Ovary (tissue), 9 donors: ENCODE measurements around the gene CMTM3. TPM values are rescaled to one million over a fixed set of nuclear protein-coding genes. Genes with fewer than 3 reads are reported as not detected.
"Not testable (repeated sequence)": the region's sequence is repeated elsewhere in the genome, so short reads cannot be mapped to it uniquely, and the experiment has no call there.

ENCODE experiments used
- DNase-seq, 5 donors: peaks; one replicate each; pipeline ENCODE4 v3.0.0-alpha.2; 2019 to 2020
- H3K27ac ChIP-seq, 2 donors: fragments of 200-600 bp; one replicate each; pipeline versions ENCODE4 v1.5.1 to v1.8.0; 2019 to 2022
- H3K27me3 ChIP-seq: fragments of 200-600 bp; one replicate; pipeline ENCODE4 v1.8.0; 2022
- H3K36me3 ChIP-seq: fragments of 200-600 bp; sonication (generic); one replicate; pipeline ENCODE4 v1.5.1; 2019
- H3K4me1 ChIP-seq: one replicate; pipeline ENCODE4 v1.8.1; 2013; ENCODE audit warnings: mild to moderate bottlenecking, moderate library complexity; ENCODE audit not compliant: insufficient read depth
- H3K4me3 ChIP-seq: fragments of 200-600 bp; sonication (generic); one replicate; pipeline ENCODE4 v1.5.1; 2017
- H3K9me3 ChIP-seq, 2 donors: fragments of 200-600 bp in 1 of 2; sonication (generic) in 1 of 2; one replicate each; pipeline versions ENCODE4 v1.5.1 to v1.8.1; 2013 to 2019; ENCODE audit warnings: mild to moderate bottlenecking in 1 of 2, moderate library complexity in 1 of 2
- EP300 ChIP-seq: sonication (generic); formaldehyde crosslinking; IDR thresholded peaks from one replicate; pipeline ENCODE4 v1.6.1; 2017; ENCODE audit warnings: antibody characterized with exemption
- POLR2A ChIP-seq: fragments of 450-650 bp; IDR thresholded peaks from one replicate; pipeline ENCODE4 v1.6.1; 2017; ENCODE audit warnings: antibody characterized with exemption, mild to moderate bottlenecking, moderate library complexity
- WGBS, 3 donors: extraction: QIAGEN DNeasy Blood & Tissue Kit in 1 of 3; methylation state at CpG; one replicate each; pipeline versions ENCODE4 v1.1.5 to v1.1.7; 2013 to 2017; 5-methylcytosine and 5-hydroxymethylcytosine counted together
- intact Hi-C, 4 donors: fragments of 100-400 bp; cut with DNase I; formaldehyde crosslinking; loops; one replicate each; pipeline versions ENCODE4 v1.11.0 to v1.15.1; 2022 to 2023
- polyA plus RNA-seq, 2 donors: library from polyadenylated mRNA; stranded (reverse); fragments of 200-250 nt in 1 of 2; fragments of 350-450 nt in 1 of 2; fragmentation: Illumina TruSeq in 1 of 2; extraction: RNeasy Lipid Tissue Mini Kit (QIAGEN cat#74804) in 1 of 2; gene quantifications; one replicate each; pipeline ENCODE4 v1.2.3, GENCODE V29; 2013 to 2014
- total RNA-seq, 7 donors: library from RNA; depleted of rRNA in 2 of 7; stranded (reverse); fragments of >200 nt in 2 of 7; fragmentation: NEBNext Ultra II Directional in 3 of 7; extraction: Animal tissue kit (Norgen Biotek cat#: 25700) in 3 of 7; gene quantifications; one replicate each; pipeline versions ENCODE4 v1.1.0 to v1.2.4, GENCODE V29; 2016 to 2023
- TF ChIP-seq, protein P1 (sequence below), 3 donors: fragments of 450-650 bp in 2 of 3; fragments of 200-600 bp in 1 of 3; IDR thresholded peaks; one replicate each; pipeline versions ENCODE4 v1.5.1 to v1.8.0; 2016 to 2022; ENCODE audit warnings: antibody characterized with exemption in 3 of 3, mild to moderate bottlenecking in 1 of 3
- donor health status: DM: no; HTN: no; CAD: no; lungs with moderate emphysema.
- donor health status: DM: no; HTN: no; CAD: no.
- donor health status: Bipolar disorder and iron deficiency.
- donor health status: DM: yes; HTN: yes; CAD: no.
- donor health status: DM: no; HTN: no; CAD: no.
- donor health status: DM: yes; HTN: yes; CAD: no.

CMTM3 gene
- total and polyA plus RNA-seq, 9 donors = 22.9 to 60.5 (median 43.2) TPM

DNA sequence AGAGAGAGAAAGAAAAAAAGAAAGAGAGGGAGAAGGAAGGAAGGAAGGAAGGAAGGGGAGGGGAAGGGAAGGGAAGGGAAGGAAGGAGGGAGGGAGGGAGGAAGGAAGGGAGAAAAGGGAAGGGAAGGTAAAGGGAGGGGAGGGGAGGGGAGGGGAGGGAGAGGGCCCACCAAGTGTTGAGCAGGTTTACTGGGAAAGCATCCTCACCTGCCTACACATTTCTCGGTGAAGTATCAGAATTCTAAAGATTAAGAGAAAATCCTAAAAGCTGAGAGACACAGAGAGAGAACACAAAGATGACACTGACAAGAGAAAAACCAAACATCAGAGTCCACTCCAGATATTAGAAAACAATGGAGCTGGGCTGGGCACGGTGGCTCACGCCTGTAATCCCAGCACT lies 12.3 kb upstream of the CMTM3 start:
- 80 to 91% (median 81%) methylated on average over 3 of the region's 3 CpGs for WGBS, 3 donors
- Histone ChIP-seq H3K27ac (no peak overlapping the region), H3K36me3 (no peaks in the 10 kb centered on the region), H3K4me1 (no peaks in the 10 kb centered on the region), H3K9me3 (no peaks in the 10 kb centered on the region), H3K27me3 (no peaks in the 10 kb centered on the region), H3K4me3 (no peak overlapping the region)
- intact Hi-C loops = no loop called here
- no peak for DNase-seq
- TF ChIP-seq, protein P1, sequence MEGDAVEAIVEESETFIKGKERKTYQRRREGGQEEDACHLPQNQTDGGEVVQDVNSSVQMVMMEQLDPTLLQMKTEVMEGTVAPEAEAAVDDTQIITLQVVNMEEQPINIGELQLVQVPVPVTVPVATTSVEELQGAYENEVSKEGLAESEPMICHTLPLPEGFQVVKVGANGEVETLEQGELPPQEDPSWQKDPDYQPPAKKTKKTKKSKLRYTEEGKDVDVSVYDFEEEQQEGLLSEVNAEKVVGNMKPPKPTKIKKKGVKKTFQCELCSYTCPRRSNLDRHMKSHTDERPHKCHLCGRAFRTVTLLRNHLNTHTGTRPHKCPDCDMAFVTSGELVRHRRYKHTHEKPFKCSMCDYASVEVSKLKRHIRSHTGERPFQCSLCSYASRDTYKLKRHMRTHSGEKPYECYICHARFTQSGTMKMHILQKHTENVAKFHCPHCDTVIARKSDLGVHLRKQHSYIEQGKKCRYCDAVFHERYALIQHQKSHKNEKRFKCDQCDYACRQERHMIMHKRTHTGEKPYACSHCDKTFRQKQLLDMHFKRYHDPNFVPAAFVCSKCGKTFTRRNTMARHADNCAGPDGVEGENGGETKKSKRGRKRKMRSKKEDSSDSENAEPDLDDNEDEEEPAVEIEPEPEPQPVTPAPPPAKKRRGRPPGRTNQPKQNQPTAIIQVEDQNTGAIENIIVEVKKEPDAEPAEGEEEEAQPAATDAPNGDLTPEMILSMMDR (IDR thresholded peaks at IDR 0.05) = no peak
- TF ChIP-seq EP300 = no peak
- TF ChIP-seq POLR2A = no peak

DNA sequence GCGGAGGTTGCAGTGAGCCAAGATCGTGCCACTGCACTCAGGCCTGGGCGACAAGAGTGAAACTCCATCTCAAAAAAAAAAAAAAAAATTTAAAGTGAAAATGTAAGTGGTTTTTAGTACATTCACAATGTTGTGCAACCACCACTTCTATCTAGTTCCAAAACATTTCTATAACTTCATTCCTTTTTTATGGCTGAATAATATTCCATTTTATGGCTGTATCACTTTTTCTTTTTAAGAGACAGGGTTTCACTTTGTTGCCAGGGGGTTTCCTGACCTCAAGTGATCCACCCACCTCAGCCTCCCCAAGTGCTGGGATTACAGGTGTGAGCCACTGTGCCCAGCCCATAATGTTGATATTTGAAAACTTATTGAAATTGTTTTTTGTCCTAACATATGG lies 11.7 kb upstream of the CMTM3 start:
- DNase-seq = no peak
- Histone ChIP-seq H3K4me1 (no peaks in the 10 kb centered on the region), H3K9me3 (no peaks in the 10 kb centered on the region), H3K27ac (no peak overlapping the region), H3K27me3 (no peaks in the 10 kb centered on the region), H3K4me3 (no peak overlapping the region), H3K36me3 (no peaks in the 10 kb centered on the region)
- 95 to 98% (median 97%) methylated on average over 3 of the region's 3 CpGs for WGBS, 3 donors
- TF ChIP-seq POLR2A (no peak), EP300 (no peak)
- TF ChIP-seq, protein P1 (IDR thresholded peaks at IDR 0.05) = no peak
- intact Hi-C loops = no loop called here

DNA sequence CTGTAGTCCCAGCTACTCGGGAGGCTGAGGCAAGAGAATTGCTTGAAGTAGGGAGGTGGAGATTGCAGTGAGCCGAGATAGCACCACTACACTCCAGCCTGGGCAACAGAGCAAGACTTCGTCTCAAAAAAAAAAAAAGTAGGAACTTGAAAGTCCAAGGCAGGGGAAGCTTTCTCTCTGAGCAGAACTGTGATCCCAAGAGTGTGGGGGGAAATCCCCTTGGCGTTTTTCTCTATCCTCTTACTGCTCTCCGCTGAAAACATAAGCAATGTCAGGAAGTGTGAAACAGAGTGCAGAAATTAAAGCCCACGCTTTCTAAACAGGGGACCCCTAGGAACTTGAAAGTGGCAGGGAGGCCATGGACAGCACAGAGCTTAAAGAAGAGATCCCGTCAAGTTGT lies 9.8 kb upstream of the CMTM3 start:
- 73 to 77% (median 77%) methylated on average over 7 of the region's 7 CpGs for WGBS, 3 donors
- Histone ChIP-seq H3K27me3 (no peaks in the 10 kb centered on the region), H3K4me3 (no peak overlapping the region), H3K36me3 (no peaks in the 10 kb centered on the region), H3K4me1 (no peaks in the 10 kb centered on the region), H3K27ac (no peak overlapping the region), H3K9me3 (no peaks in the 10 kb centered on the region)
- intact Hi-C loops = no loop called here
- TF ChIP-seq POLR2A (no peak), EP300 (no peak)
- TF ChIP-seq, protein P1 (IDR thresholded peaks at IDR 0.05) = no peak
- no peak for DNase-seq

DNA sequence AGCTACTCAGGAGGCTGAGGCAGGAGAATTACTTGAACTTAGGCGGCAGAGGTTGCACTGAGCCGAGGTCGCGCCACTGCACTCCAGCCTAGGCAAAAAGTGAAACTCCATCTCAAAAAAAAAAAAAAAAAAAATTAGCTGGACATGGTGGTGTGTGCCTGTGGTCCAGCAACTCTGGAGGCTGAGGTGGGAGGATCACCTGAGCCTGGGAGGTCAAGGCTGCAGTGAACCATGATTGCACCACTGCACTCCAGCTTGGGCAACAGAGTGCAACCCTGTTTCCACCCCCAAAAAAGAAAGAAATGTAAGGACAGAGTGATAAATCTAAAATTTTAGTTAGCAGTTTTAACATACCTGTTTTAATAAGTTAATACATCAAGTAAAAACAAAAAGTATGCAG lies 7.9 kb upstream of the CMTM3 start:
- H3K36me3 ChIP-seq, intact Hi-C loops, H3K4me1 ChIP-seq, H3K9me3 ChIP-seq, DNase-seq, H3K4me3 ChIP-seq, H3K27ac ChIP-seq, H3K27me3 ChIP-seq: not testable (repeated sequence)
- WGBS, 3 donors = 97 to 100% (median 97%) methylated on average over 4 of the region's 4 CpGs

DNA sequence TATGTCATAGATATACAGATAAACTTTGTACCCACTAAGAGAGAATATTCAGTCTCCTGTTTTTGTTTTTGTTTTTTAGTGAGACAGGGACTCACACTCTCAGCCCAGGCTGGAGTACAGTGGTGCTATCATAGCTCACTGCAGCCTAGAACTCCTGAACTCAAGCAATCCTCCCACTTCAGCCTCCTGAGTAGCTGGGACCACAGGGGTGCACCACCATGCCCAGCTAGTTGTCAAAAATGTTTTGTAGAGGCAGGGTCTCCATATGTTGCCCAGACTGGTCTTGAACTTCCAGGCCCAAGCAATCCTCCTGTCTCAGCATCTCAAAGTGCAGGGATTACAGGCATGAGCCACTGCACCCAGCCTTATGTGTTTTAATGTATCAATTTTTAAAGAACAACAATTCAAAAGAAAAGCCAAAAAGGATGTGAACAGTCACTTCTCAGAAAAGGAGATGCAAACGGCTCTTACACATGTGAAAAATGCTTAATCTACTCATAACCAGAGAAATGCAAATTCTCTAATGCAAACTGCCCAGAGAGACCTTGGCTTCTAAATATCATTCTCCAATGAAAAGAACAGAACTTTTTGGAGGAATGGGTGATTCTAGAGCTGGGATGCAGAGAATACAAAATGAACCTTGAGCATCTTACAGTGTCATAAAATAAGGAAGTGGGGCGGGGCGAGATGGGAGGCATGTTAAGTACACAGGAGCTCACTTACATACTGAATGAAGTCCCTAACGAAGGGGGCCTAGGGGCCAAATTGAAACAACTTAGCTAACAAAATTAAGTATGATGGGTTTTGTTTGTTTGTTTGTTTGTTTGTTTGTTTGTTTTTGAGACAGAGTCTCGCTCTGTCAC lies 7.3 kb upstream of the CMTM3 start:
- TF ChIP-seq EP300 (no peak), POLR2A (no peak)
- TF ChIP-seq, protein P1 (IDR thresholded peaks at IDR 0.05) = no peak
- no peak overlapping the region for H3K4me3 ChIP-seq
- 79 to 85% (median 85%) methylated on average over 5 of the region's 5 CpGs for WGBS, 3 donors
- H3K4me1 ChIP-seq = no peaks in the 10 kb centered on the region
- intact Hi-C loops = no loop called here
- no peak overlapping the region for H3K27ac ChIP-seq
- no peaks in the 10 kb centered on the region for H3K27me3 ChIP-seq
- DNase-seq = no peak
- no peaks in the 10 kb centered on the region for H3K36me3 ChIP-seq
- H3K9me3 ChIP-seq = no peaks in the 10 kb centered on the region
